Smooth muscle cell (in vitro differentiated cells): ENCODE measurements around the gene LPCAT3. TPM values are rescaled to one million over a fixed set of nuclear protein-coding genes. Genes with fewer than 3 reads are reported as not detected.
A peak's percentile ranks its signal among the peaks of the same experiment; 100 is the strongest.

ENCODE experiments used
- DNase-seq: peaks from one replicate; lab custom pipeline; 2025; ENCODE audit not compliant: unreplicated experiment; lab: John Stamatoyannopoulos, UW
- H2AFZ ChIP-seq: fragments of 200-600 bp; sonication (generic); 2 replicates; pipeline ENCODE4 v1.6.0; 2016; ENCODE audit warnings: antibody characterized with exemption, low read depth, mild to moderate bottlenecking
- H3F3A ChIP-seq: fragments of 200-600 bp; sonication (generic); 2 replicates; pipeline ENCODE4 v1.6.0; 2017; ENCODE audit warnings: antibody characterized with exemption, low read depth
- H3K27ac ChIP-seq: fragments of 200-600 bp; sonication (generic); 2 replicates; pipeline ENCODE4 v1.5.1; 2016; ENCODE audit warnings: low read depth, mild to moderate bottlenecking
- H3K27me3 ChIP-seq: fragments of 200-600 bp; sonication (generic); 2 replicates; pipeline ENCODE4 v1.6.1; 2016; ENCODE audit warnings: low read depth, mild to moderate bottlenecking
- H3K36me3 ChIP-seq: fragments of 200-600 bp; sonication (generic); 2 replicates; pipeline ENCODE4 v1.5.1; 2016; ENCODE audit warnings: low read depth
- H3K4me1 ChIP-seq: fragments of 200-600 bp; sonication (generic); 2 replicates; pipeline ENCODE4 v1.5.1; 2016; ENCODE audit warnings: low read depth
- H3K4me2 ChIP-seq: fragments of 200-600 bp; sonication (generic); 2 replicates; pipeline ENCODE4 v1.6.0; 2016; ENCODE audit warnings: mild to moderate bottlenecking
- H3K4me3 ChIP-seq: fragments of 200-600 bp; sonication (generic); 2 replicates; pipeline ENCODE4 v1.5.1; 2016; ENCODE audit warnings: mild to moderate bottlenecking
- H3K79me2 ChIP-seq: fragments of 200-600 bp; sonication (generic); 2 replicates; pipeline ENCODE4 v1.6.0; 2016; ENCODE audit warnings: low read depth, mild to moderate bottlenecking
- H3K9ac ChIP-seq: fragments of 200-600 bp; sonication (generic); 2 replicates; pipeline ENCODE4 v1.6.0; 2016; ENCODE audit warnings: low read depth
- H3K9me3 ChIP-seq: fragments of 200-600 bp; sonication (generic); replicated peaks from 2 replicates; pipeline ENCODE4 v1.5.1; 2016; ENCODE audit warnings: low read depth
- H4K20me1 ChIP-seq: fragments of 200-600 bp; sonication (generic); 2 replicates; pipeline ENCODE4 v1.6.0; 2016; ENCODE audit warnings: low read depth
- CTCF ChIP-seq: fragments of 200-600 bp; sonication (generic); IDR thresholded peaks from 2 replicates; pipeline ENCODE4 v1.5.1; 2017; ENCODE audit warnings: borderline replicate concordance, mild to moderate bottlenecking, antibody characterized with exemption; ENCODE audit not compliant: insufficient read depth, poor library complexity, severe bottlenecking
- WGBS: methylation state at CpG from one replicate; pipeline ENCODE4 v1.1.7; 2016; ENCODE audit warnings: low lambda C conversion rate; 5-methylcytosine and 5-hydroxymethylcytosine counted together
- polyA plus RNA-seq: library from polyadenylated mRNA; unstranded; fragments of >200 nt; fragmentation: Nextera tagmentation; extraction: Ambion mirVana; gene quantifications from 2 replicates; pipeline ENCODE4 v1.2.1, GENCODE V29; 2016
- total RNA-seq: library from RNA; depleted of rRNA; stranded (reverse); fragments of >200 nt; gene quantifications from 2 replicates; pipeline ENCODE4 v1.2.3, GENCODE V29; 2014

The LPCAT3 gene
- total and polyA plus RNA-seq, 2 experiments from 2014 or later, result 28.3 to 35.9 TPM

GRCh38 chr12:6996040-6996441, 22.2 kb downstream of the LPCAT3 start:
- Histone ChIP-seq H3K79me2 (no peaks in the 10 kb centered on the region), H3K4me1 (peaks cover 8% of the 10 kb centered on the region), H3K9ac (no peak overlapping the region), H3K4me3 (no peak overlapping the region), H4K20me1 (peaks cover 10% of the 10 kb centered on the region), H3K4me2 (peak overlapping the region; percentile 5), H3K27me3 (no peaks in the 10 kb centered on the region), H3K9me3 (no peaks in the 10 kb centered on the region), H3K27ac (no peak overlapping the region), H3K36me3 (peaks cover 7% of the 10 kb centered on the region), H2AFZ (no peak overlapping the region), H3F3A (no peaks in the 10 kb centered on the region)
- TF ChIP-seq CTCF, result no peak
- 5% methylated on average over 2 of the region's 2 CpGs for WGBS
- no peak for DNase-seq

GRCh38 chr12:6987956-6988553, 30.2 kb downstream of the LPCAT3 start:
- H3K4me2 ChIP-seq, result no peak overlapping the region
- peak overlapping the region; percentile 32 for H3K9ac ChIP-seq
- 90% methylated on average over 11 of the region's 11 CpGs for WGBS
- DNase-seq, result no peak
- peak overlapping the region; percentile 67 for H3K27ac ChIP-seq
- H4K20me1 ChIP-seq, result no peaks in the 10 kb centered on the region
- H3K4me3 ChIP-seq, result no peak overlapping the region
- no peak overlapping the region for H2AFZ ChIP-seq
- H3F3A ChIP-seq, result no peaks in the 10 kb centered on the region
- no peaks in the 10 kb centered on the region for H3K36me3 ChIP-seq
- H3K4me1 ChIP-seq, result no peaks in the 10 kb centered on the region
- no peak for TF ChIP-seq CTCF
- no peaks in the 10 kb centered on the region for H3K9me3 ChIP-seq
- H3K79me2 ChIP-seq, result no peaks in the 10 kb centered on the region
- H3K27me3 ChIP-seq, result no peaks in the 10 kb centered on the region

GRCh38 chr12:6982532-6982931, 35.7 kb downstream of the LPCAT3 start:
- no peak overlapping the region for H3K27ac ChIP-seq
- no peak for TF ChIP-seq CTCF
- no peaks in the 10 kb centered on the region for H3K9me3 ChIP-seq
- H3K4me1 ChIP-seq, result no peaks in the 10 kb centered on the region
- H3K9ac ChIP-seq, result no peak overlapping the region
- no peaks in the 10 kb centered on the region for H3K27me3 ChIP-seq
- no peaks in the 10 kb centered on the region for H3K79me2 ChIP-seq
- no peak overlapping the region for H3K4me2 ChIP-seq
- no peak overlapping the region for H3K4me3 ChIP-seq
- H2AFZ ChIP-seq, result no peak overlapping the region
- no peaks in the 10 kb centered on the region for H3F3A ChIP-seq
- H4K20me1 ChIP-seq, result no peaks in the 10 kb centered on the region
- no peak for DNase-seq
- 91% methylated on average over 7 of the region's 7 CpGs for WGBS
- H3K36me3 ChIP-seq, result no peaks in the 10 kb centered on the region
